Endodermal cell (in vitro differentiated cells): ENCODE measurements around the gene NFE2L3. TPM values are rescaled to one million over a fixed set of nuclear protein-coding genes. Genes with fewer than 3 reads are reported as not detected.

Experiments
- DNase-seq: peaks from one replicate; pipeline ENCODE4 v3.0.0-alpha.2; 2017
- H3K27ac ChIP-seq: 2 replicates; pipeline ENCODE4 v1.5.1; 2013; ENCODE audit warnings: mild to moderate bottlenecking, low read depth, low read length, moderate library complexity
- H3K27me3 ChIP-seq: 2 replicates; pipeline ENCODE4 v1.6.1; 2013; ENCODE audit warnings: mild to moderate bottlenecking, low read length, moderate library complexity; ENCODE audit not compliant: insufficient read depth, control insufficient read depth, poor library complexity, severe bottlenecking
- H3K36me3 ChIP-seq: 2 replicates; pipeline ENCODE4 v1.7.0; 2013; ENCODE audit warnings: mild to moderate bottlenecking, low read length, moderate library complexity; ENCODE audit not compliant: control insufficient read depth, insufficient read depth
- H3K4me1 ChIP-seq: one replicate; pipeline ENCODE4 v1.7.0; 2013; ENCODE audit warnings: low read length; ENCODE audit not compliant: control insufficient read depth, insufficient read depth
- H3K4me3 ChIP-seq: 2 replicates; pipeline ENCODE4 v1.5.1; 2013; ENCODE audit warnings: mild to moderate bottlenecking, low read length, moderate library complexity
- H3K9ac ChIP-seq: 2 replicates; pipeline ENCODE4 v1.6.1; 2013; ENCODE audit warnings: mild to moderate bottlenecking, low read length, moderate library complexity; ENCODE audit not compliant: poor library complexity, severe bottlenecking; ENCODE audit errors: extremely low read depth
- H3K9me3 ChIP-seq: 2 replicates; pipeline ENCODE4 v1.6.1; 2013; ENCODE audit warnings: mild to moderate bottlenecking, low read length, moderate library complexity; ENCODE audit not compliant: control insufficient read depth
- H3K27ac Mint-ChIP-seq: 2 replicates; pipeline ENCODE4 v1.8.0; 2020; ENCODE audit warnings: mixed read lengths
- H3K27me3 Mint-ChIP-seq: 2 replicates; pipeline ENCODE4 v1.8.0; 2021; ENCODE audit warnings: mild to moderate bottlenecking, mixed read lengths; ENCODE audit not compliant: insufficient read depth
- H3K36me3 Mint-ChIP-seq: 2 replicates; pipeline ENCODE4 v1.8.0; 2020; ENCODE audit warnings: low read depth, mixed read lengths
- H3K4me1 Mint-ChIP-seq: 2 replicates; pipeline ENCODE4 v1.8.0; 2020; ENCODE audit warnings: mixed read lengths
- H3K4me3 Mint-ChIP-seq: 2 replicates; pipeline ENCODE4 v1.8.0; 2020; ENCODE audit warnings: mild to moderate bottlenecking, moderate library complexity, mixed read lengths
- H3K9me3 Mint-ChIP-seq: 2 replicates; pipeline ENCODE4 v1.8.0; 2020; ENCODE audit warnings: mild to moderate bottlenecking, mixed read lengths
- CTCF ChIP-seq: fragments of 200-600 bp; sonication (generic); conservative IDR thresholded peaks from 2 replicates; pipeline ENCODE4 v1.5.0; 2021; ENCODE audit warnings: antibody characterized with exemption, mild to moderate bottlenecking
- WGBS, 2 experiments: methylation state at CpG; one replicate each; pipeline versions ENCODE4 v1.1.5 to v1.1.7; 2013; ENCODE audit warnings: missing lambda C conversion rate in 2 of 2, mixed read lengths in 1 of 2; ENCODE audit not compliant: insufficient coverage in 1 of 2, insufficient read length in 1 of 2; 5-methylcytosine and 5-hydroxymethylcytosine counted together
- total RNA-seq, 2 donors: library from RNA; stranded (reverse); fragmentation: NEBNext Ultra II Directional in 1 of 2; extraction: Animal tissue kit (Norgen Biotek cat#: 25700) in 1 of 2; gene quantifications; 2 replicates in 1 of 2; 3 replicates in 1 of 2; pipeline ENCODE4 v1.2.1, GENCODE V29; 2021

NFE2L3 gene
- total RNA-seq, 2 donors from 2014 or later, result 20.2 to 48.4 TPM

GRCh38 chr7:26202019-26202990 lies 50.3 kb downstream of the NFE2L3 start:
- H3K27ac ChIP-seq, result peak overlapping the region; percentile 99
- H3K27me3 ChIP-seq, result no peaks in the 10 kb centered on the region
- H3K4me1 Mint-ChIP-seq, result peaks cover 20% of the 10 kb centered on the region
- peak; percentile 8 for TF ChIP-seq CTCF
- H3K4me1 ChIP-seq, result no peaks in the 10 kb centered on the region
- peaks cover 55% of the 10 kb centered on the region for H3K36me3 ChIP-seq
- H3K4me3 Mint-ChIP-seq, result peak overlapping the region; percentile 100
- H3K9me3 ChIP-seq, result no peaks in the 10 kb centered on the region
- 0 to 1% methylated on average over 15 to 68 of the region's 68 CpGs for WGBS, 2 experiments
- H3K9me3 Mint-ChIP-seq, result no peaks in the 10 kb centered on the region
- DNase-seq, result no peak
- H3K9ac ChIP-seq, result peak overlapping the region; percentile 98
- H3K4me3 ChIP-seq, result peak overlapping the region; percentile 98
- H3K27ac Mint-ChIP-seq, result peak overlapping the region; percentile 93
- no peaks in the 10 kb centered on the region for H3K27me3 Mint-ChIP-seq
- H3K36me3 Mint-ChIP-seq, result peaks cover 71% of the 10 kb centered on the region

DNA sequence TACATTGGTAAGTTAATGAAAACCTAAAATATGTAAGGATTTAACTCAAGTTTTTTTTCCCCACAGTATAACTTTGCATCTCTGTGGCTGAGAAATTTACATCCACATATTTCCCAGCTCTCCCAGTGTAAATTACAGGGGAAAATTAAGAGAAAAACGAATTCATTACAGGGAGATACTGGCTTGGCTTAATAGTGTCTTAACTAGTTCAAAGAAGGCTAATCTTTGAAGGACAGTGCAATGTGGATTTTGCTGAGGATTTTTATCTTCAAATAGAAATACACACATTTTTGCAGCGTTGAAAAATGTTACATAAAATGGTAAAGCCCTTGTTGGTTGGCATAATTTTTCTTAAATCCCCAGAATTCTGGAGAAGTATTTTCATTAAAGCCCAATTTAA lies 51.0 kb downstream of the NFE2L3 start:
- H3K36me3 ChIP-seq, result peaks cover 57% of the 10 kb centered on the region
- peak overlapping the region; percentile 98 for H3K9ac ChIP-seq
- Mint-ChIP-seq H3K27me3 (no peaks in the 10 kb centered on the region), H3K9me3 (no peaks in the 10 kb centered on the region), H3K27ac (peak overlapping the region; percentile 93), H3K4me3 (peak overlapping the region; percentile 100), H3K4me1 (peaks cover 18% of the 10 kb centered on the region), H3K36me3 (peaks cover 72% of the 10 kb centered on the region)
- H3K27ac ChIP-seq, result no peak overlapping the region
- peak overlapping the region; percentile 98 for H3K4me3 ChIP-seq
- no peak for TF ChIP-seq CTCF
- WGBS, 2 experiments, result 0% methylated on average over 2 of the region's 2 CpGs; no CpG with 5 or more reads in 1 of the 2 experiments
- DNase-seq, result no peak
- H3K4me1 ChIP-seq, result no peaks in the 10 kb centered on the region
- H3K27me3 ChIP-seq, result no peaks in the 10 kb centered on the region
- H3K9me3 ChIP-seq, result no peaks in the 10 kb centered on the region

DNA sequence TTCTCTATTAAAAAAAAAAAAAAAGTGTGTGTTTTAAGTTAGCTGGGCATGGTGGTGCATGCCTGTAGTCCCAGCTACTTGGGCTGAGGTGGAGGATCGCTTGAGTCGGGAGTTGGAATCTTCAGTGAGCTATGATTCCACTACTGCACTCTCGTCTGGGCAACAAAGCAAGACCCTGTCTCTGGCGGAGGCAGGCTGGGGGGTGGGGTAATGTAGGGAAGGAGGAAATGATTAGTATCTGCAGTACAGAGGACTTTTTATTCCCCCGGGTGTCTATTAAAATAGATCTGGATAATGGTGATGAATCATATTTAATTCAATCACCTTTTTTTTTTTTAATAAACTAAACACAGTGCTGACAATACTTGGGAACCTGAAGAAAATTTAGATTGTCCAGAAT lies 56.0 kb downstream of the NFE2L3 start:
- Mint-ChIP-seq H3K27ac (no peak overlapping the region), H3K4me1 (peaks cover 18% of the 10 kb centered on the region), H3K4me3 (no peak overlapping the region), H3K9me3 (no peaks in the 10 kb centered on the region), H3K36me3 (peaks cover 86% of the 10 kb centered on the region), H3K27me3 (no peaks in the 10 kb centered on the region)
- Histone ChIP-seq H3K4me3 (no peak overlapping the region), H3K27me3 (no peaks in the 10 kb centered on the region), H3K9me3 (no peaks in the 10 kb centered on the region), H3K4me1 (no peaks in the 10 kb centered on the region), H3K36me3 (peaks cover 83% of the 10 kb centered on the region), H3K27ac (no peak overlapping the region), H3K9ac (no peak overlapping the region)
- WGBS, 2 experiments, result 83 to 95% methylated on average over 1 to 4 of the region's 5 CpGs
- no peak for TF ChIP-seq CTCF
- no peak for DNase-seq
